Stimulated activated CD4-positive, alpha-beta T cell treated with anti-CD3 and anti-CD28 coated beads, TNF-alpha, amount 100 ng/mL, for 4 hours (primary cell): ENCODE data around the gene GPC6.

Experiments used
- DNase-seq, 3 experiments: peaks; one replicate each; pipeline ENCODE4 v3.0.0-alpha.2; 2020; ENCODE audit warnings: low read depth in 3 of 3

Gene GPC6

GRCh38 chr13:93732186-93732585 is 505.6 kb downstream of the GPC6 start:
- no peak for DNase-seq

DNA sequence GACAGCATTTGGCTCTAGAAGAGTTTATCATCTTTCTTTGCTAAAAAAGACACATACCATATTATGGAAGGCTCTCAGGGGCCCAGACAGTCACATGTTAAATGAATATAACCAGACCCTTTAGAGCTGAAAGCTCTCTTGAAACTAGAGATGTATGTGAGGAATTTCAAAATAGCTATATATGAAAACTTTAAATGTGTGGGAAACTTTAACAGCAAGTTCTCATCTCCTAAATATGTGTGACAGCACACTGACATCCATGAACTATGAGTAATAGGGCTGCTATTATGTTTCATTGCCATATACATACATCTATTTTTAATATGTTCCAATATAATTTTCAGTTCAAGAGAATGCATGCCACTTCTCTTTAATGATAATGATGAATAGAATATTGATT is 509.5 kb downstream of the GPC6 start:
- no peak for DNase-seq

- DNase-seq, result no peak
Measured at GRCh38 chr13:93736909-93737308, 510.3 kb downstream of the GPC6 start.

DNA sequence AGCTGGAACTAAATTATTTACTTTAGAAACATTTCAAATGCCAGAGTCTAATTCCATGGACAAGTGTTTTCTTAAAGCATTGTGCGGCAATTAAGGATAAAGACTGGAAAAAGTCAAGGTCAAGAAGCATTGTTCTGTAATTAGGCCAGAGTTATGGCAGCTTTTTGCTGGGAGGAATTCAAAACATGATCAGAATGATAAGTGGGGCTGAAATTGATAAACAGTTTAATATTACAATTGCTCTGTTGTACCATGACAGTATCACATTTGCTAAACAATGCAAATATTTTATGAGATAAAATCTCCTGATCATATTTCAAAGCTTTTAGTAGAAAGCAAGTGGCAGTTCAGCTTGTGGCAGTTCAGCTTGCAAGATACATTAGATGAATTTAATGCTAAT is 513.7 kb downstream of the GPC6 start:
- no peak for DNase-seq

GRCh38 chr13:93744033-93744432 is 517.4 kb downstream of the GPC6 start:
- no peak for DNase-seq

DNA sequence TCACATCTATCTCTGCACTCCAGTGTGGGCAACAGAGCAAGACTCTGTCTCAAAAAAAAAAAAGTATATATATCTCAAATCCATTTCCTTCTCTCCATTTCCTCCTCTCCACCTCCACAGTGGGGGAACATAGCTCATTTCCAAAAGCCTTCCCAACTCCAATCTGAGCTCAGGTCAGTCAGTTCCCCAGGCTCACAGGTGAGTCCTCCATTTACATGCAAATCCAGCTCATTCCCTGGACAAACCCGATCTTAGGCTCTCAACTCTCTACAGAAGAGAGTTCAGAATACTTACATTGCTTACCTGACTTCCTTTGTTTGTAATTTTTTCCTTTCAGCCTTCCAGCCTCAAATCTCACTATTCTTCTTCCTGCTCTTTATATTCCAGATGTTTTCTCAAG is 518.3 kb downstream of the GPC6 start:
- no peak for DNase-seq

DNA sequence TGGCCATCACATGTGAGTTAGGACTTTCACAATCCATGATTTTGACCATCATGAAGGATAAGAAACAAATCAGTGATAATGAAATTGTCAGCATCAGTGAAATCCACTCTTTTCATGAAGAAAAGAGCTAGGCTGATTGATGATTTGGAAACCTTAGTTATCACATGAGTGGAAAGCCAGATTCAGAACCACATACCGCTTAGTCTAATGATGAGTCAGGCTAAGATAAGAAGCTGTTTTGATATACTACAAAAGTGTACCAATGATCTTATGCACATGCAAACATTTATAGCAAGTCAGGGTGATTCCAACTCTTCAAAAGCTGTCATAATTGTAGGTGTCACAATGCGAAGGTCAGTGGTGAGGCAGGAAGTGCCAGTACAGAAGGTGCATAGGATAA is 519.3 kb downstream of the GPC6 start:
- no peak for DNase-seq

DNA sequence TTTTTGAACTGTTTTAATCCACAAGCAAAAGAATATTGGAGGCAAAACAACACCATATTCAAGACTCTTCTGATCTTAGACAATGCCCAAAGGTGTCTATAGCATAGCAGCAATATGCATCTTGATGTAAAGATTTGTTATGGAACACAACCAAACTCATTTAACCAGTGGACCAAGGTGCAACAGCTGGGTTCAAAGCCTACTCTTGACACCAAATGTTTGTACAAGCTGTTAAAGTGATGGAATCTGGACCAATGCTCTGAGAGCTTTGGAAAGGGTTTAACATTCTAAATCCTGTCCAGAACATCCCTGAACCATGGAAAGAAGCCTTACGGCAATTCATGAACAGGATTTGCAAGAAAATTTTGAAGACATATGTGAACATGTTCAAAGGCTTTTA is 520.0 kb downstream of the GPC6 start:
- DNase-seq, result no peak

DNA sequence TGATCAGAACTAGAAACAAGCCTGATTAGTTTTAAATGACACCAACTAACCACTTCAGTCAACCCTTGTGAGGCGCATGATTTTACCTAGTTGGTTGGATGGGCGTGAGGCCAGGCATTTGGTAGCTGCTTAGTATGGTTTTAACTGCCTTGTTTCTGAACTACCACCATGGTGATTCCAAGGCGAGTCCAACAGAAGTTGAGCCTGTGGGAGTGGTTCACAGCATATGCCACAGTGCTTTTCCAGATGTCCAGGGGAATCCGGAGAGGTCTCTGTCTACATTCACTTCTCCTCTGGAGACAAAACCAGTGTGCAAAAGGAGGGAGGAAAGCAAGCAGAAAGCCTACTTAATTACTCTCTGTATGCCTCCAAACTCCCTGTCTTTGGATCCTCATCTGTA is 524.1 kb downstream of the GPC6 start:
- DNase-seq, result no peak

GRCh38 chr13:93751117-93751516 is 524.5 kb downstream of the GPC6 start:
- DNase-seq, result no peak

GRCh38 chr13:93752541-93752940 is 525.9 kb downstream of the GPC6 start:
- no peak for DNase-seq

DNA sequence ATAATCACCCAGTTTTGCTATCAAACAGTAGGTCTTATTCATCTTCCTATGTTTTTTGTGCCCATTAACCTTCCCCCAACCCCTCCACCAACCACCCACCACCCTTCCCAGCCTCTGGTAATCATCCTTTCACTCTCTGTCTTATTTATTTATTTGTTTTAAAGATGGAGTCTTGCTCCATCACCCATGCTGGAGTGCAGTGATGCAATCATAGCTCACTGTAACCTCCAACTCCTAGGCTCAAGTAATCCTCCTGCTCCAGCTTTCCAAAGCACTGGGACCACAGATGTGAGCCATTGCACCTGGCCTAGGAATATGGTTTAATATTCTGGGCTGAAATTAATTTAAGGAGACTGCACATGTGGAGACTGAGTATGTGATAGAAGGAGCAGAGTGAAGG is 527.0 kb downstream of the GPC6 start:
- no peak for DNase-seq

GRCh38 chr13:93755341-93755740 is 528.7 kb downstream of the GPC6 start:
- no peak for DNase-seq

DNA sequence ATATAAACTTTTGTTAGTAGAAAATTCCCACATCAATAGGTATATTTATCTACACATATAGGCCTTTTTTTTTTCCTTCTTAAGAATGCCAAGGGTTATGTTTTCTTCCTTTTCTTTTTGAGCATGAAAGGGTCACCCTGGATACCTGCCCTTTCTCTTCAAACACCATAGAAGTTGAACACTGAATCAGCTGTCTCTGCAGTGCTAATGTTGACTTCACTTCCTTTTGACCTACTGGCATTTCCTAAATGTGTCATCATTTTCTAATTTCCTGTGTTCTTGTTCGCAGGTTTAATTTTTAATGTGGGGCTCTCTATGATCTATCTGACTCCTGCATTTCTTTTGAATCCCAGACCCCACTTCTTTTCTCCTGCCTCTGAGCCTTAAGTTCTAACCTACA is 532.0 kb downstream of the GPC6 start:
- DNase-seq, result no peak

DNA sequence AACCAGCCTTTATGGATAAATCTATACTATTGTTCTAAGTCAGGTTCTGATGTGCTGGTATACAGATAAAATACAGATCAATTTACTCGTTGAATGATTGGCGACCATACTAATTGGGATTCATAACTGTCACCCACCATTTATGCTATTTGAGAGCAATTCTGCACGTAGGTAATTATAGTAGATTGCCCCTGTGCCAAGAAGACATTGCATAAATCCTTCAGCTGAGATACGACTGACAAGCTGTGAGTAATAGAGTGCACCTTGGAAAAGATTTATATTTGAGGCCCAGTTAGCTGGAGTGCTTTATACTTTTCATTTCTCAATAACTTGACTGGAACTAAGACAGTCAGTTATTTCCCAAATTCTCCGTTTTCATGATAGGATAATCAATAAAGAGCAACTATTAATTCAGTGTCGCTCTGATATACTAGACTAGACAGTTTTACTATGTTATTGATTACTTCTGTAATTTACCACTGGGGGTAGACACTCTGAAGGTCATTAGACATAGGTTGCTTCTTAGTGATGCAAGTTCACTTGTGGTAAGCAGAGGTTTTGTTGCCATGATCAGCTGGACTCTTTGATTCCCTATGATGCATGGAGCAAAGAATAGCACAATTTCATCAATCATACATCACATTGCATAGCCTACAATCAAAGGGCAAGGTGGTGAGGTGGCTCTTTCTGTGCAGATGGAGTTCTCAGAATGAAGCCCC is 536.3 kb downstream of the GPC6 start:
- DNase-seq, result no peak

GRCh38 chr13:93765062-93765461 is 538.5 kb downstream of the GPC6 start:
- no peak for DNase-seq

- DNase-seq, result no peak
Measured at GRCh38 chr13:93765811-93766210, 539.2 kb downstream of the GPC6 start.

GRCh38 chr13:93766719-93767118 is 540.1 kb downstream of the GPC6 start:
- no peak for DNase-seq

DNA sequence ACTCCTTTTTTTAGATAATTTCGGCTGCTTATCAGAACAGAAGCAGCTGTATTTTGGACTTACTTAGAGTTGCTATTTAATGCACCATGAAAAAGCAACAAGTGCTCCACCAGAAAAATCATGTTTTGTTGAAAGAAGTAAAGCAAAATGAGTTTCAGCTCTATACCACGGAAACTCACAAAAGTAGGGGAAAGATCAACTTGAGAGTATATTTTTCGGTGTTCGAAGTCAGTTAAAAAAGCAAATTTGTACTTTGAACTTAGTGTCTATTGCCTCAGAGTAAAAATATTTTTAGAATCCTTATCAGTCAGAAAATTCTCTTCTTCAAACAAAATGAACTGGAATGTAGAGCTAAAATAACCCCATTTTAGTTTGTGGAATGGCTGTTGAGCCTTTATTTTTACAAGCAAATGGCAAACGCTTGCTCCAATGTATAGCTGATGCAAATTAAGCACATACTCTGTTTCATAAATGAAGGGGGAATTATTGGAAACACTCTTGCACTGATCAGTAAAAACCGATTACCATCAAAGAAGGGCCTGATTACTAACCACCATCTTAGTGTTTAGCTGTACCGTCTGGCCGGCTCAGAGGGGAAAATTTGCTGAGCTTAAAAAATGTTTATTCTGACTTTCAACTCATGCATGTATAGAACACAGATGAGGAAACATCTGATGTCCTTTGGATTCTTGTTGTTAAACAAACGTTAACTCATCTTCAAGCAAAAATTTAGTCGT is 540.7 kb downstream of the GPC6 start:
- DNase-seq, result no peak

DNA sequence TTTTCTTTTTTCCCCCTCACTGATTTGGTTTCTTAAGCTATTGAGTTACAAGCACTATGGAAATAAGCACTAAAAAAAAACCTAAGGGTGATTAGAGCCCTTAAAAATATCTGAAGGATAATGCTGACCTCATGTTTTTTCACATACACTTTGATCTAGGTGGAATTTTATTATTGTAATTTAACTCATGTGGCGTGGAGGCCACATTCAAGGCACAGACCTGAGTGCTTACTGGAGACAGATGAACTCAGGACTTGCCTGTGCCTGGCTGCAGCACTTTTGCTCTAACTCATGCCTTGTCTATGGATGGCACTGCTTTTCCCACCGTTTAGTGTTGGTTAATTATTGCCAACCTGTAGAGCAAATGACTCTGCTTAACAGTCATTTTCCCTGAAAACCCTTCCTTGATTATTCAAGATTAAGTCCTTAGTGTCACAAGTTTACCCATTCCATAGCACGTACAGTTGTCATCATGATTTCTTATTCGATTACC is 541.4 kb downstream of the GPC6 start:
- no peak for DNase-seq

DNA sequence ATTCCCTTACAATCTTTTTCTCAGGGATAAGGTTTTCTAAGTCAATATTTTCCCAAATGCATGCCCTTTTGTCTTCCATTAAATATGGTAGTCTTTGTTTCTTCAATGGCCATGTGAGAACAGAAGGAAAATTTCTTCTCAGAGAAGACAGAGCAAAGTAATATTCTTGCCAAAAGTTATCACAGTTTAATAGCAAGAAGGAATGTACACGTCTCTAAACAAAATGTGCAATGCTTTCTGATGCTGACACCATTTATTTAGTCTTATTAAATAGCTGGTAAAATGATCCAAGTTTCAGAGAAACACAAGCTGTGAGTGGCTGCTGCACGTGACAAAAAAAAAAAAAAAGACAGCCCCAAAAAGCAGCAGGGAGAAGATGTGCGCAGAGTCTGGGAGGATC is 542.5 kb downstream of the GPC6 start:
- no peak for DNase-seq

DNA sequence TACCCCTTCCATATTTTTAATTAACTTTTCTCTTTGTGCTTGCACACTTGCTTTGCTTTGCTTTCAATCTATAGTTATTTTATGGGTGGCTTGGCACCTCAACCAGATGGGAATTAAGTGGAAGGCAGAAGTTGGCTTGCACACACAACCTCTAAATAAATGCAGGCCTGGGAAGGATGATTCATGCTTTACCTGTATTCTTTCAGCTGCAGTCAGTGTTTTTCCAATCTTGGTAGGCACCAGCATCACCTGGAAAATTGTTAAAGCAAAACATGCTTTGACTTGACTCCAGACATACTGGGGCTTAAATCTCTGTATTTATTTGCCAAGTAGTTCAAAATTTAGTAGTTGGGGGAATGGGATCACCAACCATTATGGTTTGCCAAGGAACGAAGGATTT is 543.0 kb downstream of the GPC6 start:
- DNase-seq, result no peak

GRCh38 chr13:93771227-93771626 is 544.6 kb downstream of the GPC6 start:
- no peak for DNase-seq
